ENCODE data around the gene IGFLR1.
"Not testable (repeated sequence)": the region's sequence is repeated elsewhere in the genome, so short reads cannot be mapped to it uniquely, and the experiment has no call there.

The IGFLR1 gene

DNA sequence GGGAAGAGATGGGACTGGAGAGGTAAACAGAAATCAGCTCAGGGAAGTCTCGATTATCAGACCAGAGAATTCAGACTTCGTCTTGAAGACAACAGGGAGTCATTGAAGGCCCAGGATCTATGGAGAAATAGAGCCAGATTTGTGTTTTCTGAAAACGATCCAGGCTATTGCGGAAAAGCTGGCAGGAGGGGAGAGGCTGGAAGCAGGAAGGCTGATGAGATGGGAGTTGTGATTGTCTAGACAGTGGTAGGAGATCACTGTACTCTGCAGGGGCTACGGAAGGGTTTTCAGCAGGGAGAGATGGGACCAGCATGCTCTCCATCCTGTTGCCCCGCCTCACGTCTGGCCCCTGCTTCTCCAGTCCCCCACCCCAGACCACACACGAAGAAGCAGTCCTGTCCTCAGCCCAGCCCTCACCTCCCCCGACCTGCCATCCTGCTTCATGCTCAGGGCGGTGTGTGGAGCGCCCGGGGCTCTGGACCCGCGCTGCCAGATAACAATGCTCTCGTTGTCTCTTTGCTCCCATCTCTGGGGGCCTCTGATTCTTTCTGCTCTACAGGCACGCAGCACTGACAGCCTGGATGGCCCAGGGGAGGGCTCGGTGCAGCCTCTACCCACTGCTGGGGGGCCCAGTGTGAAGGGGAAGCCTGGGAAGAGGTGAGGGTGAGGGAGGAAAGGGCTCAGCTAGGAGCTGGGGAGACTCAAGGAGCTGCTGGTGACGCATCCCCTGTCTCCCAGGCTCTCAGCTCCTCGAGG is 35.0 kb upstream of the IGFLR1 start:
- no peak for DNase-seq

DNA sequence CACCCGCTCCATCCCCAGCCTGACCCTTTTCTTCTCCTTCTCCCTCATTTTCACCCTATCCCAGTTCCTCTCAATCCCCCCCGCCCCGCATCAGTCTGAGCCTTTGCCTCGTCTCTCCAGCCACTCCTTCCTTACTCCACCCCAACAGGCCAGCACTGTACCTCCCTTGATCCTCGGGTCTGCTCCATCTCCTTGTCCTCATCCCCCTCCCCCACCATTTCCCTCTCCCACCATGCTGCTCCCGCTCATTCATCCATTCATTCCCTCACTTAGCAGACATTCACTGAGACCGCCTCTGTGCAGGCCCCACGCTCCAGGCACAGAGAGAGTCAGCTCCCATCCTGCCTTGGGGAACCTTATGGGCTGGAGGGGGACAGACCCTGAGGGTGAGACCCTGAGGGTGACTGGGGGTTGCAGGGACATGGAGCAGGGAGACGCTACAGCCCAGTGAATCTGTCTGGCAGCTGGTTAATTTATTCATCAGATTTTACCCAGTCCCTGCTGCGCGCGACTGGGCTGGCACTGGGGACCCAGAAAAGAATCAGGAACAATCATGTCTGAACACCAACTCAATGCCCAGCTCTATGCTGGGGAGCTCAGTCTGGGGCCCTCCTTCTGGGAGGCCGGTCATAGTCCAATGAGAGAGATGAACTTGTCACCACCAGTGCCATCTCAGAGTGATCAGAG is 34.0 kb upstream of the IGFLR1 start:
- DNase-seq, result no peak

GRCh38 chr19:35775298-35776101 is 33.2 kb upstream of the IGFLR1 start, which contains the start of gene ARHGAP33:
ARHGAP33 (plus strand) TSS chr19:35775564; CDS start chr19:35775659, 95 bp downstream.
- DNase-seq, result peak; percentile 100

DNA sequence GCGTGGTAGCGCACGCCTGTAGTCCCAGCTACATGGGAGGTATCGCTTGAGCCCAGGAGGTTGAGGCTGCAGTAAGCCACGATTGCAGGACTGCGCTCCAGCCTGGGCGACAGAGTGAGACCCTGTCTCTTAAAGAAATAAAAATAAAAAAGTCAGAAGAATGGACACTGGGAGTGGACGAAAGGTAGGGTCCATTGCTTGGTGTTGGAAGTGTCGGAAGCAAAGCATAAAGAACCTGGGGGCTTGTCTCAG is 32.7 kb upstream of the IGFLR1 start:
- no peak for DNase-seq

DNA sequence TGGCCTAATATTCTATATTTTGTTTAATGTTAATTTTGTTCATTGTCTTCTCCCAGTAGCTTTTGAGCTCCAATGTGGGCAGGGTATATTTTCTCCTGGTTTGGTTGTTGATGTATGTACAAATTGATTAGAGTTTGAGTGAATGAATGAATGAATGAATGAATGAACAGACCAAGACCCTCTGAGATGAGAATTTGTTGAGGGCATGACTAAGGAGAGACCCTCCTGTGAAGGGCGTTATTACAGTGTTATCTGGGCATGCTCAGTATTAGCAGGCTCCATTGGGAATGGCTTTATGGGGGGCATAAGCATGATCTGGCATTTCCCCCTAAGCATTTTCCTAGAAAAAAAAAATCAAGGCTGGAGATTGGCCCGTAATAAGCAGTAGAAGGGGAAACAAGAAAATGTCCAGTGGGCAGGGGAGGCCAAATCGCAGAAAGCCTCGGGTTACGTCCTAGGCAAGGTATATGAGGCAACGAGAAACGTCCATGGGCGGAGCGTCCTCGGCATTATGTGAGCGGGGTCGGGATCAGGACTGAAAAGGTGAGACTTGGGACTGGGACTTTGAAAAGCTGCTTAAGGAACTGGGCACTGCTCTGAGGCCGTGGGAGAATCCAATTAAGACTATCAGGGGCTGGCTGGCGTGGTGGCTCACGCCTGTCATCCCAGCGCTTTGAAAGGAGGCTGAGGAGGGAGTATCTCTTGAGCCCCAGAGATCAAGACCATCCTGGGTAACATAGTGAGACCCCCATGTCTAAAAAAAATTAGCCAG is 32.2 kb upstream of the IGFLR1 start:
- DNase-seq, result no peak

- no peak for DNase-seq
These were observed 31.0 kb upstream of the IGFLR1 start for GRCh38 chr19:35773020-35773806.

DNA sequence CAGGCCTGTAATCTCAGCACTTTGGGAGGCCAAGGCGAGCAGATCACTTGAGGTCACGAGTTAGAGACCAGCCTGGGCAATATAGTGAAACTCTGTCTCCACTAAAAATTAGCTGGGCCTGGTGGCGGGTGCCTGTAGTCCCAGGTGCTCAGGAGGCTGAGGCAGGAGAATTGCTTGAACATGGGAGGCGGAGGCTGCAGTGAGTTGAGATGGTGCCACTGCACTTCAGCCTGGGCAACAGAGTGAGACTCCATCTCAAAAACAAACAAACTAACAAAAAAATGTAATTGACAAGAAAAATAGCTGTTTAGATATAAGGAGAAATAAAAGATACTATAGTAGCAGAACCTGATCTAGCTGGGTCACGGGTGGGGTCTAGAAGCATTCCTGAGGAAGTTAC is 30.1 kb upstream of the IGFLR1 start:
- not testable (repeated sequence) for DNase-seq

GRCh38 chr19:35768082-35768421 is 25.8 kb upstream of the IGFLR1 start:
- DNase-seq, result no peak

DNA sequence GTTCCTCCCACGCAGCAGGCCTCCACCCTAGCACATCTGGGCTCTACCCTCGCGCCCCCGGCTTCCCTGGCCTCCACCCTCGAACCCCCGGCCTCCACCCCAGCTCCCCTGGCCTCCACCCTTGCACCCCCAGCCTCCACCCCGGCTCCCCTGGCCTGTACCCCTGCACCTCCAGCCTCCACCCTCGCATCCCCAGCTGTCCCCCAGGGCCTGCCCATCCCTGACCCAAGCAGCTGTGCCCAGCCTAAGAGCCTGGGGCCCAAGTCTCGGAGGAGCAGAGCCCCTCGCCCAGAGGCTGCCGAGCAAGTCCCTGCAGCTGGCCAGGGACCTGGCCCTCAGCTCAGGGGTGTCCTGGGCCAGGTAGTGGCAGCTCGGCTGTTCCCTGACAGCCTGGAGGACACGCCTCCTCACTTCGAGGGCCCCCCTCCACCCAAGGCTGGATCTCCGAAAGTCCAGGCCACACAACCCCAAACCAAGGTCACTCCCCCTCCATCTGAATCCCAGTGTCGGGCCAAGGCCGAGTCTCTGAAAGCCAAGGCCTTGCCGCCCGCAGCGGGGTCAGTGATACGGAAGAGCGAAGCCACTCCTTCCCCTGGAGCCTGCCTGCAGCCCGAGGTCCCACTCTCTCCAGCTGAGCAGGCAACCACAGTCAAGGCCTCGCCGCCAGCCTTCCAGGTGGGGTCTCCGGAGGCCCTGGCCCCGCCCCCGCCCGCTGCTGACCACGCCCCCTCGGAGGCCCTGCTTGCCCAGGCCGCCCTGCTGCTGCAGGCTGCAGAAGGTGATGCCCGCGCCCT is 25.2 kb upstream of the IGFLR1 start:
- no peak for DNase-seq

GRCh38 chr19:35766571-35767104 is 24.4 kb upstream of the IGFLR1 start:
- DNase-seq, result no peak

GRCh38 chr19:35764432-35765315 is 22.4 kb upstream of the IGFLR1 start:
- DNase-seq, result no peak

GRCh38 chr19:35760711-35761349 is 18.6 kb upstream of the IGFLR1 start:
- no peak for DNase-seq

- no peak for DNase-seq
These were observed 17.4 kb upstream of the IGFLR1 start for GRCh38 chr19:35759697-35760096.

DNA sequence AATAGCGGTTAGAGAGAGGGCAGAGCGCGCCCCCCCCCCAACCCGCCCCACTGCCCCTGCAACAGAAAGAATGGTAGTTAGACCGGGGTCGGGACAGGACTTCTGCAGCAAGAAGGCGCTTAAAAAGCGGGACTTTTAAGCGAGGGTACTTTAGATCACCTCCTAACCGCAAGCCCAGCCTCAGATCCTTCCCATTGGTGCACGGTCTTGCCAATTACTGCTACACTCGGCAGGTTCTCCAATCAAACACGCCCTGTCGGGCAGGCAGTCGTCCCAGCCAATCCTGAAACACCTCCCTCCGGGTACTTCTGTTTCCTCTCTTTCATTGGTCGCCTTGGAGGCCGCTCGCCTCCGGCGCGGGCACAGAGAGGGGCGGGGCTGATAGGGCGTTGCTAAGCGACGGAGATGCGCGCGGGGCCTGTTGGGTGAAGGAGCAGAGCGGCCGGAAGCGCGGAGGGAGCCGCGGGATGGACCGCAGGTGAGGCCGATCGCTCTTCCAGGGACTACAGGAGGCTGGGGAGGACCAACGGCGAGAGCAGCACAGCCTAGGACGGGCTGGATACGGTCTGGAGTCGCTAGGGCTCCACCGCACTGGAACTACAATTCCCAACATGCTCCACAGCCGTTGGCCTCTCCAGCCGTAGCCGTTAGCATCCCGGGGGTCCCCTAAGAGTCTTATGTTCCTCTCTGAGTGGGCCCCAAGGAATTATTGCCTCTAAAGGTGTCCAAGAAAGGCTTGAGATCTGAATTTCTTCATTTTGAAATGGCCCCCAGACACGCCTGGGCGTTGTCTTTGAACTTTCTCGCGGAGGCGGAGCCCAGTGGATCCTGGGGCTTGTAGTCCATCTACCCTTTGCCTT is 15.7 kb upstream of the IGFLR1 start, which contains the start of gene PROSER3:
TSS of gene PROSER3 (plus strand) at position 428 of the 860 bp plus-strand sequence. CDS start at position 468, 40 bp downstream.
- peak; percentile 99 for DNase-seq

- peak; percentile 67 for DNase-seq
These were observed 15.0 kb upstream of the IGFLR1 start for GRCh38 chr19:35757231-35757748.

GRCh38 chr19:35756377-35757230 is 14.4 kb upstream of the IGFLR1 start, which contains the start of gene HSPB6:
HSPB6 (minus strand) TSS chr19:35757029; CDS start chr19:35757008, 21 bp downstream.
- peak; percentile 46 for DNase-seq
